CD4-positive, alpha-beta T cell treated with Interleukin-17A for 4 hours (primary cell): ENCODE data around the gene MEIS1.

Experiments used
- DNase-seq: peaks from one replicate; pipeline ENCODE4 v3.0.0-alpha.2; 2020; ENCODE audit warnings: mixed read lengths

The MEIS1 gene

DNA sequence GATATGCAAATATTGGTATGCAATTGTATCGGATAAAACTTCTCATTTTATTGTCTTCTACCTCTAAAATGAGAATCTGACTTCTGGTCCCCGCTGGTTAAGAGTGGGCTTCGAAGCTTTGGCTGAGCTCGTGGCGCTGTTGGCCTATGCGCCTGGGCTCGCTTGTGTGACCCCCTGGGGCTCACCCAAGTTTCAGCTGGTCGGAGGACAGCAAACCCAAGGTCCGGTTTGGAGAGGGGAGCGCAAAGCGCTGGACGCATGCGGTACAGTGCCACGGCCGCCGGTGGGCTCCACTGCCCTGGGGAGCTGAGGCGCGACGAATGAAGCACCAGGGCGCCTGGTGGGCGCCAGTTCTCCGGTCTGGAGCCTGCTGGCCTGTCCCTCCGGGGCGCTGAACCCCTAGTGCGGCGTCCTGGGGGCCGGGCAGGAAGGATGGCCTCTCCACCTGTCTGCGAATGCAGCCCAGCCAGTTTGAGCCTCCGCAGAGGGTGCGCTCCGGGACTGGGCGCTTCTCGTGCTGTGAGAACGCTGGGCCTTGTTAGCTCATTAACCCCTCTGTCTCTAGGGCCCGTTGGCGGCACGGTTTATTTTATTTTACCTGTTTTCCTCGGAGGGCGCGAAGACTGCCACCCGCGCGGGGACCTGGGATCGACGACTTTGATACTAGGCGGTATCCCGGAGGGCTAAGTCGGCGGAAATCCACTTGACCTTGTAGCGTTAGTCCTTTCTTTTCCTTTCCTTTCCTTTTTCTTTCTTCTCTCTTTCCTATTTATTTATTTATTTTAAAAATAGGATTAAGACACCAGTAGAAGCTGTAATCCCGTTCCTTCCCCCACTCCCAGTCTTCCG is 10.4 kb downstream of the MEIS1 start:
- DNase-seq: no peak

DNA sequence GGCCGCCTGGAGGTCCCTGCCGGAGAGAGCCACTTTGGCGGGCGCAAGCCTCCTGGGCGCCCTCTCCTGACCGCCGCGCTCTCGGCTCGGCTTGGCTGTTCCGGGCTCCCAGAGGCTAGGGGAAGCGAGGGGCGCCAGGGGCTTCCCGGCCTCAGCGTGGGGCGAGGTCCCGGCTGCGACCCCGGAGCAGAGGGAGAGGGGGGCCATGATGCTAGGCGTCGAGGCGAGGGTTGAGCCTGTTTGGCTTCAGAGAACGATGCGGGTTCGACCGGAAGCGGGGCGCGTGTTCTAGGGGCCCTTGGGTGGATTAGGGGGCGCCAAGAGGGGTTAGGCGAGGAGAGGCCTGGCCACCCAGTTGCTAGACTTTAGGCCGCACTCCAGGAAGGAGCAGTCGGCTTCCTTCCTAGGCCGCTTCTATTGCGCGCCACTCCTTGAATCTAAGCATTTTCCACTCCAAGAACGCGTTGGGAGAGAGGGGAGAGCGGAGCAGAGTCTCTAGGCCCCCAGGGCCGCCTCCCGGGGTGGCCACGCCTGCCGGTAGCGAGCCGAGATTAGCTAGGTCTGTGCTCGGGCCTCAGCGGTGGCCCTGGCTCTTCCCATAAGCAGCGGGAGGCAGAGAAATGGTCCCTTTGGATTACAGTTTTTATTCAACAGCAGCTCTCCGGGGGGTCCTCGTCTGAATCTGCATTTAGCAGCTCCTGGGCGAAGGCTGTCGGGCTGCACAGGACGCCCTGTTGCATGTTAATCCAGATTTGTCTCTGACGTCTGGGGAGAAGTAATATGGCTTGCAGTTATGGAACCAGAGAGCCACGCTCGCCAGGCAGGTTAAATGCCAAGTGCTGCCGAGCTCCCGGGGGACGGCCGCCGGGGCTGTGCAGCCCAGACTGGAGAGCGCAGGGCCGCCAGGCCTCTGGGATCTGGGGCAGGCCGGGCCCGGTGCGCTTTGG is 11.3 kb downstream of the MEIS1 start:
- no peak for DNase-seq

DNA sequence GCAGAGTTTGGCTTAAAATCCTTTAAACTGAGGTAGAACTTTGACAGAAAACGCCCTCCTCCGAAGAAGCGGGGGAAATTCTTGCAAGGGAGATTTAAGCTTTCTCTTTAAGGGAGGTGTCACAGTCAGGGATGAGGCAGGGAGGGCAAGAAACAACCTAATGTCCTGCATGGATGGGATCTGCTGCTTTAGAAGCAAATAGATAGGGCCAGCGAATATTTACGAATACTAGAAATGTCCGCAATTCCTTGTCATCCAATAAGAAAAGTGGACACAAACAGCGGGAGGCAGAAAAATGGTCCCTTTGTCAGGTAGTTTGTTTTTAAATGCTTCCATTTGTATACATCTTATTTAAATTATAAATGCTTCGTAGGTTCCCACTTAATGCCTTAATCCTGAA is 12.0 kb downstream of the MEIS1 start:
- no peak for DNase-seq

DNA sequence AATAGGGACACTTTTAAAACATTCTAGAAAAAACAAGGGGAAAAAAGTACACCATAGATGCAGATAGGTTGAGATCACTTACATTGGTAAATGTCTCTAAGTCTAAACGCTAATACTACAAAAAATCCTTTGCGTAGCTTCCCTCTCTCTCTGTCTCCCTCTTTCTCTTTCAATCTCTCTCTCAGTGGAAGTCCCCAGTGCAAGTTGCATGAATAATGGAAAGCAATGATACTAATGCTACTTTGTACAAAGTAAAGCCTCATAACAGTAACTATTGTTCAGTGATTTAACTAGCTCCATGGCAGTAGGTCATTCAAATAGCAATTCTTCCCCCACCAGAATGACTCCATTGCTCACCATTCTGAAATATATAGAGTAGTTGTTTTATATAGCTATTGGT is 12.8 kb downstream of the MEIS1 start:
- no peak for DNase-seq

DNA sequence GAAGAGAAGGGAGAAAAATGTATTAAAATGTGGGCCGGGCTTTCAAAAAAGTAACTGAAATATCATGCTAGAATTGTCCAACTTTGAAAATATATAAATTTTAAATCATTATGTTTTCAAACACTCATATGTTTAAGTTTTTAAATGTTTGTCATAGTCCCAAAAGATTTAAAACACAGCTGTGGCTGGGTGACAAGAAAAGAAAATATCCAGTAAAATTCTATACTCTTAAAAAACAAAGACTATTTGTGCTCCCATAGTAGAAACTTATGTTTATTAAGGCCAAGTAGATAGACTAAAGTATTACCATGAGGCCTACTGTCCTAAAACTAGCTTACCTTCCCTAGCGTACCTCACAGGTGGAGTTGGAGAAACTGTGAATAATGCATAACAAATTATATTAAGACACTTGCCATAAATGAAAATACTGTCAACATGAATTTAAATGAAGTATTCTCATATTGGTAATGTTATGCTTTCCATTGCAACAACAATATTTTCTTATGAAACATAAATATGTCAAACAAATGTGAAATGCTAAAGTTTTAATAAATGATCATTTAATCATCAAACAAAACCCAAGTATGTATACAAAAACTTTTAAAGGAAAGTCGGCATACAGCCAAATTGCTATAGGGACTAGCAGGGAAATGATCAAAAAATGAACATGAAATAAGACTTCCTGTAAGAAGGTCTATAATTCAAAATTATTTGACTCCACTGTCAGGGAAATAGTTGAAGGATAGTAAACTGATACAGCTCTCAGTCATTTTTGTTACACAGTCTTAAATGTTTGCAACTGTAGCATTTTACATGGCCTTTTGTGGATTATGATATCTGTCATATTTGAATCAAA is 13.4 kb downstream of the MEIS1 start:
- DNase-seq: no peak

DNA sequence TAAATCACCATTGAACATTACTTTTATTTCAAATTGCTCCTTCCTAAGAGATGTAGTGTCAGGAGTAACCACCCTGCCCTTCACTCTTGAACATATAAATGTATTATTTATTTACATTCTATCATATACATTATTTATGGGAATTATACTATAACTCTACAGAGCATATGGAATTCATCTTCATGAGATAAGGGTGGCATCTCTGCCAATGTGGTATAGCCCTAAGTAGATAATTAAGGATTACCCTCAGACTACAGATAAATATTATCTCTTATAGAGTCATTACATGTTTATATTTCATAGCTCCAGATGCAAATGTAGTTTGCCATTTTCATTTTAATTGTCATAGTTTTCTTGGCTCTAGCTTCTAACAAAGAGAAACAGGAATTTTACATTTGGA is 17.3 kb downstream of the MEIS1 start:
- DNase-seq: no peak

DNA sequence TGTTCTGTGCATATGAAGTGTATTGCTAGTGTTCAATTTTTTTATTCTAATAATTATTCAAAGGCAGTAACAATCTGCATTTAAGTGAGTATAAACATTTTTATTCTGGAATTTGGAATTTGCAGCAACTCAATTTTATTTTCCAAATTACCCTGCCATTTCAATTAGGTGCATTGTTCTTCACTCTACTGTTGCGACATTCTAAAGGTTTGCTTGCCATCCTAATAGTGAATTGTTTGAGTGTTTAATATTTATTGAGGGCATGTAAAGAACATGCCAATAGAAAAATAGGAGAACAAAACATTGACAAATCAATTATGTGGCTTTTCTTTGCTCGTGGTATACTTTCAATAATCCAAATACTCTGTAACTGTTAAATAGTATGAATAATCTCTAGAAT is 18.0 kb downstream of the MEIS1 start:
- DNase-seq: no peak

DNA sequence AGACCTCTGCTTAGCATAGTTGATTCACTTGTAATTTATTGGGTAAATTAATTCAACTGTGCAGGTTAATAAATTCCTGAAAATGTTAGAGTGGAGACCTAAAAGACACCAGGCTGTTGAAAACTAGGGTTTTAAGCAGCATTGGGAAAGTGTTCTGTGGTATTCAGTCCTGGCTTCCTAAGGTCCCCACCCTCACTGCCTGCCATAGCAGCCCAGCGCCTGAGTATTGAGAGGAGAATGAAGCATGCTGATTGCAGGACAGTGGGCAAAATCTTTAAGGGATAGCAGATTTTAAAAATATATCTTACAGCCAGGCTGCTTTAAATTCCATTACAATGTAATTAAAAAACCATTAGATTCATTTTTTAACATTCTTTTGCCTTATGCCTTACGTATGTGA is 20.6 kb downstream of the MEIS1 start:
- no peak for DNase-seq

DNA sequence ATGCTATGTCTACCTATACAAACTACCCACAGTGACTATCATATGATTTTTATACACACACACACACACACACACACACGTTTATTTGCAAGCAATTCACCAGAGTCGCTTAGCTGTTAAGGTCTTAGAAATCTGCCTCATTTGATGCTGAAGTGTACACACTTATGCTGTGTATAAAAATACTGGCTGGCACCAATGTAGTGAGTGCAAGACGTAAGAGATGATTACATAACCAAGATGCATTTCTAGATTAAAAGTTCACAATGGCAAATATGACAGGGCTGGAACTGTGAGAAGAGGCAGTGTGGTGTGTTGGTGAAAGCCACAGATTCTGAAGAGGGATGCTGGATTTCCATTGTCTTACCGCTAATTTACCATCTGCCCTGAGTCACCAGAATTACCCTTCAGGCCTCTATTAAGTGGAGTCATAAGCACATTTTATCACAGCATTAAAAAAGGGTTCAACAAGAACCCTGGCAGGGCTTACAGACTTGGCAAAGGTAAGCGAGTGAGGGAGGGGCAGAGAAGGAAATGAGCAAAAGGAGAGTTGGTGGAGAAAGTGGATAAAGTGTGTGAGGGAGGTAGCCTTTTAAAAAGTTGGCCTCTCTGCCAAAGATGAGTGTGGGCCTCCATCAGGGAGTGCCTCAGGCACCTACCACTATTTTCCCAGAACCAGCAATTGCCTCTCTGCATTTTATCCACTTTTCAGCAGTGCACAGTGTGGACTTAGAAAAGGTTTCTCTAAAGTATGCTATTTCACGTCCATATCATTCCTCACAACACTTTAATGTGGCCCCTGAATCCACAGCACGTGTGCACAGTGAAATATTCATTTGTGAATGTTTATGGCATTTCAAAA is 21.5 kb downstream of the MEIS1 start:
- no peak for DNase-seq

DNA sequence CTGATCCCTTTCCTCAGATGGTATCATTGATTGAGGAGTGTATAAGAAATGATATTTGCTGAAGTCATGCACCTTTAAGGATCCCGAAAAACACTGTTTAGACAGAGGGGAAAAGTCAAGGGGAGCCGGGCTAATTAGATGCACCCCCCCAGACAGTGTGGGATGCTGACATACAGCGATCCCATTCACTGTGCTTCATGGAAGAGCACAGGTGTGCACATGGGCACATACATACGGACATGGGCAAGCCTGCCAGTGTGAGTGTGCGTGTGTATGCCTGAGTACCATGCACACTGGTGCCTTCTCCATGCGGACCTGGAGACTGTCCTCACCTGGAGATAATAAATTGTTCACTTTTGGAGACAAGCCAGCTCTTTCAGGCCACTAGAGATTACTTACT is 22.6 kb downstream of the MEIS1 start:
- no peak for DNase-seq

DNA sequence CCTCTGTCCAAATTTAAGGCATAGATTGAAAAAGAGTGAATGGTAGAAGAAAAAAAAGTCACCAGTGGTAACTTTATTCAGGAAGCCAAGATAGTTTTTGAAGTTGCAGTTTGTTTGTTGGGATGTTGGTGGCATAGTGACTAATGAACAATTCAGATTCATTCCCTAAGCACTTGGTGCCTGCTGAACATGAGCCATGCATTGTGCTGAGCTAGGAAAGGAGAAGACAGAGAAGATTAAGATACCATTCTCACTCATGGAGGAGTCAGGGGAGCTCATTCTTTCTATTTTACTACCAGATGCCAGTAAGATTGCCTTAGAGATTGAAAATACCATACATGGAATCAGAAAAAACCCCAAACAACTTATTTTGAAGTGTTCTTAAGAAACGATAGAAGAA is 25.1 kb downstream of the MEIS1 start:
- no peak for DNase-seq

DNA sequence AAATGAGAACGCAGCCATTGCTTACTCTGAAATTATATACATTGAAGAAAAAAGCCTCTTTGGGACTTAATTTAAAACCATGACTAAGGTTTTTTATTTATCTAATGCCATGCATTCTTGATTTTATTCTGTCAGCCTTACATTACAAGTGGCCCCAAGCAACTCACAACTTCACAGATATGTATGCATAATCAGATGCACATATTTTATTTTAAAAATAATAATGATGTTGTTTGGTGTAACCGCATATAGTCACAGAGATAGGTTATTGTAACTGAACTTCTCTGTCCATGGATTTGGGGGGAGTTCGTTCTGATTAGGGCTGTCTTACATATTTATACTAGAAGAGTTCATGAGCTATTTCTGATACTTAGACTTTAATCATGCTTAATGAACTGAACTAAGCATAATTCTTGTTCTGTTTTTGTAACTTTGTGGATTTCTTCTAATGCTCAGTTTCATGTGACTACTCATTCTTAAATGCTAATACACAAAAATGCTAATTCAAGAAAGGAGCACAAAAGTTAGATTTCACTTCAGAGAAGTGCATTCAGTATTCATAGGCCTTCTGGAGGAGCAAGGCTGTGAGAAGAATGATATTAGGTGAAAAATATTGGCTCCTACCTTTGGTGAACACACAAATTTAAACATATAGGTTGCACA is 26.2 kb downstream of the MEIS1 start:
- DNase-seq: no peak

DNA sequence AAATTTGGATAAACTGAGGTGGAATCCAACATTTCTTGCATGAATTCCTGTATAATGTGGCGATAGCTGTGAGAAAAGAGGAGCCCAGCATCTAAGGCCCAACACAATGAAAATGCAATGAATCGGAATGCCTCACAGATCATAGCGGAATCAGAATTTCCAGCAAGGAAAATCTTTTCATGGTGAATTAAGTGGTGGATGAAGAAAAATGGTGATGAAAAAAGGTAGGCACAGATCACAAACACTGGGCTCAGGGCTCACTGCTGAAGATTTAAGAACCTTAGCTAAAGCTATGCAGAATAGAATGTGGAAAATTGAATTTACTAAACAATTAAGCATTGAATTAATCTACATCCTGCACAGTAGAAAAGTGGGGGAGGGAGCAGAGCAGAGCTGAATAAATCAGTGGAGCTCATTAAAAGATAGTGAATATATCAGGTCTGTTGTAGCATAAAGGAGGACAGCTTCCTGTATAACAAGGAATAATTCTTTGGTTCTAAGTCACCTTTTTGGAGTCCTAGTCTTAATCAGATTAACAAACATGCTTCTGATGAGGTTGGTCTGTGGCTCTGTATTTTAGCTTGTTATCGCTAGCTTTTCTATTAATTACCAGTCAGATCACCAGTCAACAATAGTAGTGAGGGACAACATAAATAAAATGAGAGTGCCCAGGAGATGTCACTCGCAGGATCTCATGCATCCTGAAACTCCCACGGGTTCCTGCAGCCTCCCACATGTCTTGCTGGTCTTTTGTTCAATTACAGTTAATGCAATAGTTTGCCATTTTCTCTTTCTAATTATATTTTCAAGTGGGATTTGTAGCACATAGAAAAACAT is 27.0 kb downstream of the MEIS1 start:
- no peak for DNase-seq

DNA sequence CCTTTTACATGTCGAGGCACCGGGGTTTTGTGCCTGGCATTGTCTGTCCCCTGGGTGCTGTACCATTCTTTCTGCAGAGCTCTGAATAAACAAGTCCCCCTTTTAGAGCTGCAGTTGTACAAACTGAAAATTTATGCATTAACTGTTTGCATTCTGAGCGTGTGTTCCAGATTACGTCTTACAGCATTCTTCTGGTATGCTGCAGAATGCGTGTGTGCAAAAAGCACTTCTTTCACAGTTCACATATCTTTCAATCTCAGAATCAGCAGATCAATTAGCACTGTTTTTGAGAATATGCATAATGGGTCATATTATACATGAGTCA is 27.5 kb downstream of the MEIS1 start:
- no peak for DNase-seq

DNA sequence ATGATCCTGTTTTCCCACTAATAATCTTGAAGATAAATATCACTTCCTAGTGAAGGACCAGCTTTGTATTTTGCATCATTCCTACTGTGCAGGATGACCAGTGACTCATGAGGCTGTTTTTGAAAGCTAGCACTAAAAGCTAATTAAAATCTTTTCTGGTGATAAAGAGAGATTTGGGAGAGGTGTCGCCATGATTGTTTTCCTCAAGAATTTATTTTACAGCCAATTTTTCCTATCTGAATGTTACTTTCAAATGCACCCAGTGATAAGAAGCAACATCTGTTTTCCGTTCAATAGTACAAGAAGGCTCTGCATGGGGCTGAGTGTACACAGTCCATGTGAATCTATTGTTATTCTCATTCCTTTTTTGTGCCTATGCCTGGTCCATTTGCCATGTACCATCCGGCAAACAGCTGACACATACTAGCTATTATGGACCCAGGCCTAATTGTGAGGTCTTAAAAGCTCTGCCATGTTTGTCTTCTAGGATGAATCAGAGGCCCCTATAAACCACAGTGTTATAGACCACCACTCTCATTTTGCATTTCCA is 28.4 kb downstream of the MEIS1 start:
- no peak for DNase-seq

DNA sequence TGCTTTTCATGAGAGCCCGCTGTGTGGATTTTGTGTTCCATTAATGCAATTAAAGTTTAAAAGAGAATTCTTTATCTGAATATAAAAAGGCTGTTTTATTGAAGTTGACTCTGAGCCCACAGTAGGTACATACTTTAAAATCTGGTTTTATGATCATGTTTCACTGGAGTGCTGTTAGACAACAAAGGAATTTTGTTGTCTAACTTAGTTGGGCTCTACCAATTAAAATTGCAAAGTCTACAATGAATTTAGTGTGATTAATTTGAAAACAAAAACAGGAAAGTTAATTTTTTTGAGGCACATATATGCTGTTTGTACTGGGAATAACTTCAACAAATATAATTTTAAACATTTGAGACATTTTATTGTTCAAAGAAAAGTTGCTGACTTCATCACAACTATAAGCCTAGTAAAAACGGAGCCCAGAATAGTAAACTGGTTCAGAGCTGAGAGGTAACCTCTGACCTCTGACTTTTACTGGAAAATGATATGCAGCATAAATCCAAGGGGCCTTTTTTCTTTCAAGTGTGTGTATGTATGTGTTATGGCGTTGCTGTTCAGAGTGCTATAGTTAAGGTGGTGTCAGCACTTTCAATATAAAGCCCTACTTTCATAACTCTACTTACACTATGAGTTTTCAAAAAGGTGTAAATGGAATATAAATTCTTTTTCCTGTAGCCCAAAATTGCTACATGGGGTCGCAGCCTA is 30.2 kb downstream of the MEIS1 start:
- DNase-seq: no peak

DNA sequence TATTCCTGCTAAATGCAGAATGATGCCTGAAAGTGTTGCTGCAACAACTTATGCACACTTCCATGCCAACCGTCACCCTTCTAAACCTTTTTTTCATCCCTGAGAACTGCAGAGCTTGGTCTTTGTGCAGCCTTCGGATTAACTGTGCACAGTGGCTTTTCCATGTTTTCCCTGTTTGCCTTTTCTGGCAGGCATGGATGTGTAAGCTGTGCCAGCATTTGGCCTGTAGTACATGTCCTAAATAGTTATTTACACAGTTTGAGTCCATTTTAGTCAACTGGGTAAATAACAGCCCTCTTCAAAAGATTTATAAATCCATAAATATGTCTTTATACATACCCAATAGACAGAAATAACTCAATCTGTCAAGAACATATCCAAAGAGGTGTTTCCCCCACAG is 31.5 kb downstream of the MEIS1 start:
- DNase-seq: no peak

DNA sequence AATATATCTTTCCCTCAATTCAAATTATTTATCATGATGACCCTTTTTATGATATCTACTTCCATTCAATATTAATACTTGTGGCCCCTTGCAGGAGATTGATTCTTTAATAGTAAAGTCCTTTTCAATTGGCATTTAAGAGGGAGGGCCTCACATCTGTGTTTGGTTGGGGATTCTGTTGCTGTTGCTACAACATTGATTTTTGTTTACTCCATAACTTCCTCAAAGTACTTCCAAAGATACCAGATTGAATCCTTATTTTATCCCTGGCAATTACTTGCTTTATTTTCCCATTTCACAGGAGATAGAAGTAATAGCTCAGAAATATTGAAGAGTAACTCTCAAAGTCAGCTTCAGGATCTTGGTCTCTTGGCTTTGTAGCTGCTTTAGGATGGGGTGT is 32.8 kb downstream of the MEIS1 start:
- no peak for DNase-seq

DNA sequence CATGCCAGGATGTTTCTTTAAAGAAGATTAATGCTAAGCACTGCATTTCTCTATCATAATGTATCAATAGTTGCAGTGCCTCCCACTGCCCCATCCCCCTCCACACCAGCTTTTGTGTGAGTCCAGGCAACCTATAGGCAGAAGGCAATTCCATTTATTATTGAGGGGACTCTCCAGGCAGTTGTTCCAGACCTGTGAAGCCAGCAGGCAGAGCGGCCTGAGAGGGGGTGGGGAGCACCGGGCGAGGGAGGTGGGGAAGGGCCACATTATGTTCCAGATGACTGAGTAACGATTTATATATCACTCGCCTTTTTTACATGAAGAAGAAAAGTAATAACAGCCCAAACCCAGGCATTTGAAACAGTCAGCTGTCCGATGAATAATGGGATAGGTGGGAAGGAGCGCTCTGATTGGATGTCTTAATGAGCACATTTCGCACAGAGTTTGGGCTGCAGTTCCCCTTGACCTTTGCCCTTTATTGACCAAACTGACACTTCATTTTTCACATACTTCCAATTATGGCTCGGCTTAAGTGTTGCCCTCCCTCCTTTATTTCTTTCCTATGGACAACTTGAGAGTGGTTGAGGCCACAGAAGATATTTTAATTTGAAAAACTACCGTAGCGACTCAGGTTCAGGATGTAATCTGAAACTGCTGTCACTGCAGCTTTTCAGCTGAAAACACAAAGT is 34.4 kb downstream of the MEIS1 start:
- DNase-seq: no peak
